Measurements from ENCODE around the gene SIGMAR1.
A peak's percentile ranks its signal among the peaks of the same experiment; 100 is the strongest.

The SIGMAR1 gene

GRCh38 chr9:34637356-34638137 is at the start of gene SIGMAR1:
TSS of gene SIGMAR1 (minus strand) at chr9:34637787. CDS start at chr9:34637697, 90 bp downstream.
- FAIRE-seq: no peak

- FAIRE-seq: no peak
Measured at GRCh38 chr9:34686732-34687131, 49.1 kb upstream of the SIGMAR1 start.

GRCh38 chr9:34686231-34686630 is 48.6 kb upstream of the SIGMAR1 start:
- no peak for FAIRE-seq

GRCh38 chr9:34685591-34685990 is 48.0 kb upstream of the SIGMAR1 start:
- no peak for FAIRE-seq

- no peak for FAIRE-seq
Measured at GRCh38 chr9:34684816-34685215, 47.2 kb upstream of the SIGMAR1 start.

- no peak for FAIRE-seq
Measured at GRCh38 chr9:34684145-34684544, 46.6 kb upstream of the SIGMAR1 start.

GRCh38 chr9:34675869-34676268 is 38.3 kb upstream of the SIGMAR1 start:
- FAIRE-seq: no peak

GRCh38 chr9:34675048-34675714 is 37.6 kb upstream of the SIGMAR1 start:
- FAIRE-seq: no peak

GRCh38 chr9:34674440-34674839 is 36.9 kb upstream of the SIGMAR1 start:
- no peak for FAIRE-seq

GRCh38 chr9:34671307-34671706 is 33.7 kb upstream of the SIGMAR1 start:
- no peak for FAIRE-seq

GRCh38 chr9:34669809-34670562 is 32.4 kb upstream of the SIGMAR1 start:
- no peak for FAIRE-seq

GRCh38 chr9:34665381-34666250 is 28.0 kb upstream of the SIGMAR1 start:
- FAIRE-seq: peak; percentile 66

GRCh38 chr9:34665067-34665380 is 27.4 kb upstream of the SIGMAR1 start:
- FAIRE-seq: no peak

GRCh38 chr9:34664281-34665066 is 26.9 kb upstream of the SIGMAR1 start:
- no peak for FAIRE-seq

- FAIRE-seq: no peak
Measured at GRCh38 chr9:34663303-34663605, 25.7 kb upstream of the SIGMAR1 start.

- no peak for FAIRE-seq
Measured at GRCh38 chr9:34662526-34663302, 25.1 kb upstream of the SIGMAR1 start, which contains the start of gene CCL27. TSS of gene CCL27 (minus strand) at chr9:34662657. CDS start at chr9:34662633, 24 bp downstream.

- FAIRE-seq: no peak
Measured at GRCh38 chr9:34659592-34660253, 22.1 kb upstream of the SIGMAR1 start.

GRCh38 chr9:34658461-34658860 is 20.9 kb upstream of the SIGMAR1 start:
- FAIRE-seq: no peak

- FAIRE-seq: no peak
Measured at GRCh38 chr9:34656992-34657391, 19.4 kb upstream of the SIGMAR1 start.

- FAIRE-seq: no peak
Measured at GRCh38 chr9:34655394-34655793, 17.8 kb upstream of the SIGMAR1 start.
